SU-DHL-6 (cell line): ENCODE data around the gene KRT8.

Experiments used
- H2AFZ ChIP-seq: fragments of 200-600 bp; sonication (generic); 2 replicates; pipeline ENCODE4 v1.6.1; 2014; ENCODE audit warnings: low read depth, mild to moderate bottlenecking, moderate library complexity, mixed read lengths, antibody characterized with exemption, low read length; ENCODE audit not compliant: severe bottlenecking
- H3F3A ChIP-seq: fragments of 200-600 bp; shearing (Covaris generic); 2 replicates; pipeline ENCODE4 v1.6.0; 2016; ENCODE audit warnings: antibody characterized with exemption, mild to moderate bottlenecking; ENCODE audit not compliant: insufficient read depth
- H3K27ac ChIP-seq: fragments of 200-600 bp; sonication (generic); 2 replicates; pipeline ENCODE4 v1.5.1; 2016; ENCODE audit warnings: low read depth, mild to moderate bottlenecking, low read length, moderate library complexity, mixed read lengths
- H3K27me3 ChIP-seq: fragments of 200-600 bp; sonication (generic), shearing (Covaris generic); 2 replicates; pipeline ENCODE4 v1.6.0; 2014; ENCODE audit warnings: mild to moderate bottlenecking, low read length
- H3K36me3 ChIP-seq: fragments of 200-600 bp; sonication (generic); 2 replicates; pipeline ENCODE4 v1.6.1; 2014; ENCODE audit warnings: mild to moderate bottlenecking, low read length, mixed read lengths
- H3K4me2 ChIP-seq: fragments of 300-600, 200-600 bp; shearing (Covaris generic), sonication (generic); 2 replicates; pipeline ENCODE4 v1.6.0; 2014; ENCODE audit warnings: low read length, low read depth, mild to moderate bottlenecking; ENCODE audit not compliant: poor library complexity, severe bottlenecking
- H3K4me3 ChIP-seq: fragments of 200-600 bp; sonication (generic); 2 replicates; pipeline ENCODE4 v1.5.1; 2014; ENCODE audit warnings: antibody characterized with exemption, low read length, mild to moderate bottlenecking, mixed read lengths; ENCODE audit not compliant: insufficient read depth, poor library complexity, severe bottlenecking
- H3K79me2 ChIP-seq: fragments of 200-600 bp; sonication (generic); 2 replicates; pipeline ENCODE4 v1.6.1; 2014; ENCODE audit warnings: mild to moderate bottlenecking, low read length, moderate library complexity; ENCODE audit not compliant: insufficient read depth
- H3K9ac ChIP-seq: fragments of 200-600 bp; sonication (generic); 2 replicates; pipeline ENCODE4 v1.7.0; 2014; ENCODE audit warnings: mild to moderate bottlenecking, low read length
- H3K9me2 ChIP-seq: fragments of 200-600 bp; sonication (generic); replicated peaks from 2 replicates; pipeline ENCODE4 v1.6.1; 2014; ENCODE audit warnings: low read length; ENCODE audit not compliant: insufficient read depth
- H3K9me3 ChIP-seq: fragments of 200-600 bp; sonication (generic); 2 replicates; pipeline ENCODE4 v1.6.1; 2014; ENCODE audit warnings: low read length, mixed read lengths; ENCODE audit not compliant: insufficient read depth
- H4K20me1 ChIP-seq: fragments of 200-600 bp; sonication (generic); 2 replicates; pipeline ENCODE4 v1.6.1; 2014; ENCODE audit warnings: low read depth, mild to moderate bottlenecking, antibody characterized with exemption, low read length, moderate library complexity, mixed read lengths
- EZH2phosphoT487 ChIP-seq: fragments of 200-600 bp; sonication (generic), shearing (Covaris generic); conservative IDR thresholded peaks from 2 replicates; pipeline ENCODE4 v1.6.1; 2018; ENCODE audit warnings: mild to moderate bottlenecking, antibody characterized with exemption, low read length, moderate library complexity, mixed read lengths
- TF ChIP-seq, protein P1 (sequence below): fragments of 200-600 bp; sonication (generic); IDR thresholded peaks from one replicate; pipeline ENCODE4 v1.5.1; 2017; ENCODE audit warnings: antibody characterized with exemption, mild to moderate bottlenecking, low read length, moderate library complexity; ENCODE audit not compliant: insufficient read depth, poor library complexity, severe bottlenecking

KRT8 gene

DNA sequence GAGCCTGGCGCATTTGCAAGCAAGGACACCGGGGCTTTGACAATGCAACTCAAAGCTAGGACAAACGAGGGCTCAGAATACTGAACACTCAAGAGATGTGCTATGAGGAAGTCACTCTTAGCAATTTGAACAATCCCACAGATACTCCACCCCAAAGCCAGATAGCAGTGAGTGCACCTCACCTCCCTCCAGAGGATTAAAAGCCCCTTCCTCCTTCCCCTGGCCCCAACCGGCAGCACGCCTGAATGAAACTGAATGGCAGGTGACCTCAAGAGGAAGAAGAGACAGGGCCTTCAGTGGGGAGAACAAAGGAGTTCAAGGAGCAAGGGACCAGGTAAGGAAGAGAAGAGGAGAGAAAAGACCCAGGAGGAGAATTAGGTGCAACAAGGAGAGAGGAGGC lies 54.2 kb downstream of the KRT8 start:
- H3K4me2 ChIP-seq = no peak overlapping the region
- no peaks in the 10 kb centered on the region for H3F3A ChIP-seq
- no peaks in the 10 kb centered on the region for H3K9me3 ChIP-seq
- H3K36me3 ChIP-seq = no peaks in the 10 kb centered on the region
- no peaks in the 10 kb centered on the region for H3K79me2 ChIP-seq
- H3K27ac ChIP-seq = no peak overlapping the region
- no peaks in the 10 kb centered on the region for H3K27me3 ChIP-seq
- no peak overlapping the region for H3K9ac ChIP-seq
- H2AFZ ChIP-seq = no peak overlapping the region
- no peak overlapping the region for H3K4me3 ChIP-seq
- no peaks in the 10 kb centered on the region for H4K20me1 ChIP-seq
- no peak for TF ChIP-seq EZH2phosphoT487
- TF ChIP-seq, protein P1, sequence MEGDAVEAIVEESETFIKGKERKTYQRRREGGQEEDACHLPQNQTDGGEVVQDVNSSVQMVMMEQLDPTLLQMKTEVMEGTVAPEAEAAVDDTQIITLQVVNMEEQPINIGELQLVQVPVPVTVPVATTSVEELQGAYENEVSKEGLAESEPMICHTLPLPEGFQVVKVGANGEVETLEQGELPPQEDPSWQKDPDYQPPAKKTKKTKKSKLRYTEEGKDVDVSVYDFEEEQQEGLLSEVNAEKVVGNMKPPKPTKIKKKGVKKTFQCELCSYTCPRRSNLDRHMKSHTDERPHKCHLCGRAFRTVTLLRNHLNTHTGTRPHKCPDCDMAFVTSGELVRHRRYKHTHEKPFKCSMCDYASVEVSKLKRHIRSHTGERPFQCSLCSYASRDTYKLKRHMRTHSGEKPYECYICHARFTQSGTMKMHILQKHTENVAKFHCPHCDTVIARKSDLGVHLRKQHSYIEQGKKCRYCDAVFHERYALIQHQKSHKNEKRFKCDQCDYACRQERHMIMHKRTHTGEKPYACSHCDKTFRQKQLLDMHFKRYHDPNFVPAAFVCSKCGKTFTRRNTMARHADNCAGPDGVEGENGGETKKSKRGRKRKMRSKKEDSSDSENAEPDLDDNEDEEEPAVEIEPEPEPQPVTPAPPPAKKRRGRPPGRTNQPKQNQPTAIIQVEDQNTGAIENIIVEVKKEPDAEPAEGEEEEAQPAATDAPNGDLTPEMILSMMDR = no peak
- no peaks in the 10 kb centered on the region for H3K9me2 ChIP-seq

DNA sequence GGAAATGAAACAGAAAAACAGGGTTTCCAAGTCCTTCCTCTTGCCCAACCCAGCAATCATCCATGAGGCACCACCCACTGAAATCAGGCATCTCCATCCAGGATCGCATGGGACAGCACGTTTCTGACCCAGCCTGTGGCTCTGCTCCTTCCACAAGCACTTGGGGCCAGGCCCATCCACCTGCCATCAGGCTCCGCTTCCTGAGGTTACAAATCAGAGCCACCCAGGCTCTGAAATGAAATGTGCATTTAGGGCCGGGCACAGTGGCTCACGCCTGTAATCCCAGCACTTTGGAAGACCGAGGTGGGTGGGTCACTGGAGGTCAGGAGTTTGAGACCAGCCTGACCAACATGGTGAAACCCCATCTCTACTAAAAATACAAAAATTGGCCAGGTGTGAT lies 55.4 kb downstream of the KRT8 start:
- H3K9ac ChIP-seq = no peak overlapping the region
- H3K4me3 ChIP-seq = no peak overlapping the region
- H3K27ac ChIP-seq = no peak overlapping the region
- no peaks in the 10 kb centered on the region for H3K79me2 ChIP-seq
- no peaks in the 10 kb centered on the region for H3K36me3 ChIP-seq
- no peaks in the 10 kb centered on the region for H3K9me2 ChIP-seq
- no peaks in the 10 kb centered on the region for H3K27me3 ChIP-seq
- TF ChIP-seq, protein P1 = no peak
- TF ChIP-seq EZH2phosphoT487 = no peak
- H3K4me2 ChIP-seq = no peak overlapping the region
- H3F3A ChIP-seq = no peaks in the 10 kb centered on the region
- no peaks in the 10 kb centered on the region for H4K20me1 ChIP-seq
- H2AFZ ChIP-seq = no peak overlapping the region
- H3K9me3 ChIP-seq = no peaks in the 10 kb centered on the region

DNA sequence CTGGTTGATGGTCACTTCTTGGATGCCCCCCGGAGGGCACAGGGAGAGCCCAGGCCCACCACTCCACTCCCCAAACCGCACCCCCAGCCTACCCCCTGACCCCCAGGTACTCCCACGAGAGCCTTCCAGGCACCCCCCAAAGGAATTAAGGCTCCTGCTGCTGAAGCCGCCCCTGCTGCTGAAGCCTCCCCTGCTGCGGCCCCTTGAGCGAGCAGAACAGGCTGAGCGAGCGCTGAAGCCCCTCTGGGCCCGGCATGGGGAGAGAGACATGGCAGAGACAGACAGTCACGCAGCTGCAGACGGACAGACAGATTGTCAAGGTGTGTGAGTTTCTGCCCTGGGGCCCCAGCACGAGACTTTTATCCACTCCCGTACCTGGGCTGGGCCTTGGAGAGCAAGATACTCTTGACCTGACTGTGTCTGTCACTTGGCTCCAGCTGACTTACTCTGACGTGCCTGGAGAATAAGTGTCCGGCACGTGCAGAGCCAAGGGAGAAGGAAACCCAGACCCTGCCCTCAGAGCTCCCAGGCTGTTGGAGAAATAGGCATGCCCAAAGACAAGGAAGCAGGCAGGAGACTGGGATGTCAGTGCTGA lies 56.1 kb downstream of the KRT8 start, which contains the start of gene KRT78:
Gene KRT78 (minus strand): TSS at position 334 of the 595 bp plus-strand sequence. CDS start 64 bp downstream, at position 270.
- H3K27ac ChIP-seq = no peak within 1 kb of the TSS
- H3K27me3 ChIP-seq = no peaks in the 10 kb centered on the region
- H3K4me2 ChIP-seq = no peak within 1 kb of the TSS
- no peaks in the 10 kb centered on the region for H3K9me2 ChIP-seq
- H3K9ac ChIP-seq = no peak within 1 kb of the TSS
- H4K20me1 ChIP-seq = no peaks in the 10 kb centered on the region
- no peaks in the 10 kb centered on the region for H3K79me2 ChIP-seq
- H3F3A ChIP-seq = no peaks in the 10 kb centered on the region
- H3K36me3 ChIP-seq = no peaks in the 10 kb centered on the region
- H3K4me3 ChIP-seq = no peak within 1 kb of the TSS
- no peaks in the 10 kb centered on the region for H3K9me3 ChIP-seq
- no peak for TF ChIP-seq EZH2phosphoT487
- TF ChIP-seq, protein P1 = no peak
- H2AFZ ChIP-seq = no peak within 1 kb of the TSS
